HepG2 (cell line): ENCODE data around the gene KRT15. TPM values are rescaled to one million over a fixed set of nuclear protein-coding genes. Genes with fewer than 3 reads are reported as not detected.

Source experiments
- ATAC-seq: fragments of 200-7000 bp; cut with Tn5 transposase; 3 replicates; pipeline ENCODE4 v1.9.1; 2020; ENCODE audit warnings: mild to moderate bottlenecking, moderate library complexity
- BruUV-seq: library from RNA; stranded (reverse); fragments of 400-500 nt; replicated peaks from 2 replicates; lab custom pipeline; 2021; lab: Mats Ljungman, UMichigan
- CTCF ChIA-PET: fragments of 300-600 bp; formaldehyde crosslinking; extraction: SDS; loops from one replicate; lab custom pipeline; 2021; ENCODE audit warnings: low total read pairs, inconsistent platforms, low intra/inter-chr PET ratio; lab: Yijun Ruan, JAX
- POLR2A ChIA-PET: fragments of 350-600 bp; sonication (Branson Sonifier 250); formaldehyde crosslinking; loops from one replicate; lab custom pipeline; 2020; ENCODE audit warnings: antibody characterized with exemption, inconsistent platforms; lab: Yijun Ruan, JAX
- DNase-seq: peaks from one replicate; pipeline ENCODE4 v3.0.0-alpha.2; 2015; ENCODE audit warnings: low spot score
- FAIRE-seq: peaks from 3 replicates; lab custom pipeline; 2011; peaks lifted over from hg19 to GRCh38; lab: Jason Lieb, UNC
- H2AFZ ChIP-seq: one replicate; pipeline ENCODE4 v1.6.1; 2011; ENCODE audit warnings: low read length, inconsistent platforms
- H3K27ac ChIP-seq: fragments of 300-600 bp; 3 replicates; pipeline ENCODE4 v1.8.0; 2011; ENCODE audit warnings: mixed run types, mild to moderate bottlenecking, mixed read lengths, low read length, inconsistent platforms; ENCODE audit not compliant: insufficient read depth; ENCODE audit errors: extremely low read length
- H3K27me3 ChIP-seq, 2 experiments: fragments of 200-600 bp in 1 of 2; 2 replicates in 1 of 2; 3 replicates in 1 of 2; pipeline versions ENCODE4 v1.6.0 to v1.8.0; 2011; ENCODE audit warnings: low read length in 2 of 2, mild to moderate bottlenecking in 2 of 2, moderate library complexity in 2 of 2, inconsistent platforms in 1 of 2; ENCODE audit not compliant: insufficient read depth in 2 of 2, control insufficient read depth in 1 of 2
- H3K36me3 ChIP-seq, 2 experiments: fragments of 200-600 bp in 1 of 2; replicated peaks in 1 of 2; 2 replicates in 1 of 2; 3 replicates in 1 of 2; pipeline versions ENCODE4 v1.5.1 to v1.8.0; 2011; ENCODE audit warnings: low read length in 2 of 2, inconsistent platforms in 1 of 2; ENCODE audit not compliant: insufficient read depth in 2 of 2, control insufficient read depth in 1 of 2
- H3K4me1 ChIP-seq: 2 replicates; pipeline ENCODE4 v1.5.1; 2012; ENCODE audit warnings: low read length, inconsistent platforms; ENCODE audit not compliant: insufficient read depth
- H3K4me2 ChIP-seq: 2 replicates; pipeline ENCODE4 v1.6.0; 2011; ENCODE audit warnings: low read depth, low read length, inconsistent platforms
- H3K4me3 ChIP-seq, 3 experiments: fragments of 200-600 bp in 1 of 3; sonication (generic), shearing (Covaris generic) in 1 of 3; replicated peaks in 1 of 3; 2 replicates each; pipeline ENCODE4 v1.5.1; 2011 to 2016; ENCODE audit warnings: low read length in 3 of 3, inconsistent platforms in 2 of 3, low read depth in 2 of 3, mild to moderate bottlenecking in 2 of 3, control low read depth in 1 of 3, mixed read lengths in 1 of 3; ENCODE audit not compliant: insufficient read depth in 1 of 3
- H3K79me2 ChIP-seq: one replicate; pipeline ENCODE4 v1.6.1; 2011; ENCODE audit warnings: low read length, inconsistent platforms; ENCODE audit not compliant: insufficient read depth
- H3K9ac ChIP-seq: 2 replicates; pipeline ENCODE4 v1.6.0; 2011; ENCODE audit warnings: mild to moderate bottlenecking, low read depth, low read length, inconsistent platforms; ENCODE audit not compliant: insufficient read depth
- H3K9me3 ChIP-seq: 2 replicates; pipeline ENCODE4 v1.5.1; 2012; ENCODE audit warnings: mild to moderate bottlenecking, low read length
- H4K20me1 ChIP-seq: 2 replicates; pipeline ENCODE4 v1.6.0; 2011; ENCODE audit warnings: inconsistent platforms, mild to moderate bottlenecking, low read length, moderate library complexity; ENCODE audit not compliant: insufficient read depth
- CCAR2 ChIP-seq: fragments of 200-400 bp; formaldehyde crosslinking; optimal IDR thresholded peaks from 2 replicates; pipeline ENCODE3; 2018; ENCODE audit warnings: low read depth, mild to moderate bottlenecking, low read length, moderate library complexity
- HNRNPH1 ChIP-seq: fragments of 200-400 bp; formaldehyde crosslinking; optimal IDR thresholded peaks from 2 replicates; pipeline ENCODE3; 2017; ENCODE audit warnings: mild to moderate bottlenecking, low read depth, low read length
- KDM1A ChIP-seq: IDR thresholded peaks from 2 replicates; pipeline ENCODE4 v1.6.1; 2016; ENCODE audit warnings: missing compliant biosample characterization
- NR3C1 ChIP-seq: sonication (generic); formaldehyde crosslinking; IDR thresholded peaks from 2 replicates; pipeline ENCODE4 v1.4.0; 2020; ENCODE audit warnings: missing genetic modification reagents
- ZNF260 ChIP-seq: sonication (generic); formaldehyde crosslinking; IDR thresholded peaks from 2 replicates; pipeline ENCODE4 v1.4.0; 2020; ENCODE audit warnings: missing genetic modification reagents, low read depth, mild to moderate bottlenecking, borderline replicate concordance
- ZNF766 ChIP-seq: sonication (generic); formaldehyde crosslinking; IDR thresholded peaks from 2 replicates; pipeline ENCODE4 v1.5.0; 2020; ENCODE audit warnings: missing genetic modification reagents, borderline replicate concordance
- ZNF839 ChIP-seq: sonication (generic); formaldehyde crosslinking; IDR thresholded peaks from 2 replicates; pipeline ENCODE4 v1.4.0; 2020; ENCODE audit warnings: missing genetic modification reagents, mild to moderate bottlenecking, borderline replicate concordance
- WGBS: methylation state at CpG from one replicate; pipeline ENCODE4 v1.1.6; 2017; ENCODE audit warnings: low lambda C conversion rate; 5-methylcytosine and 5-hydroxymethylcytosine counted together
- in situ Hi-C: cut with HindIII; loops from 2 replicates; pipeline ENCODE4 v1.10.0; 2017; ENCODE audit warnings: low pct_unique_long_range_greater_than_20kb; ENCODE audit not compliant: extremely low pct_ligation_motif_present
- intact Hi-C: fragments of 100-400 bp; cut with micrococcal nuclease; formaldehyde crosslinking; loops from one replicate; pipeline ENCODE4 v1.10.0; 2022; ENCODE audit not compliant: unreplicated experiment
- polyA plus RNA-seq, 8 experiments: library from polyadenylated mRNA; depleted of rRNA in 3 of 8; stranded (reverse) in 7 of 8; unstranded in 1 of 8; fragments of >200 nt; fragmentation: Illumina TruSeq in 4 of 8; extraction: Trizol in 4 of 8; gene quantifications; 2 replicates each; pipeline versions ENCODE4 v1.2.1 to v1.2.3, GENCODE V29; 2011 to 2016; ENCODE audit warnings: low read depth in 4 of 8, missing spikeins in 1 of 8, mixed read lengths in 1 of 8; ENCODE audit not compliant: insufficient read depth in 1 of 8
- total RNA-seq, 5 experiments: library from RNA; depleted of rRNA; stranded (reverse); fragments of >200 nt; fragmentation: Illumina TruSeq; extraction: Trizol; gene quantifications; 2 replicates each; pipeline ENCODE4 v1.2.3, GENCODE V29; 2016; ENCODE audit warnings: low read depth in 1 of 5
- TF ChIP-seq, protein P1 (sequence below): sonication (generic); formaldehyde crosslinking; IDR thresholded peaks from 2 replicates; pipeline ENCODE4 v1.5.0; 2020; ENCODE audit warnings: mild to moderate bottlenecking, missing genetic modification reagents

KRT15 gene
- total and polyA plus RNA-seq, 2 of the 13 experiments (the other 11 are each of a cell fraction or from before 2014, with no cell fraction given), result 0.46 to 0.63 TPM

DNA sequence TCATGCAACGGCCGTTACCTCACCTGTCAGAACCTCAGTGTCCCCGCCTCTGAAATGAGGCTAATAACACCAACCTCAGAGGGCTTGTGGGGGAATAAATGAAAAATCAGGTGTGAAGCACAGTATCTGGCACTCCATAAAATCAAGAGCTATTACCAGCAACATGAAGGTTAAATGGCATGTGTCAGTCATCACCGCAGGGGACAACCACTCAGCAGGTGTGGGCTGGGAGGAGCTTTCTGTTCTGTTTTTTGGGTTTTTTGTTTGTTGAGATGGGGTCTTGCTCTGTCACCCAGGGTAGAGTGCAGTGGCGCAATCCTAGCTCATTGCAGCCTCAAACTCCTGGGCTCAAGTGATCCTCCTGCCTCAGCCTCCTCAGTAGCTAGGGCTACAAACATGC lies 26.2 kb upstream of the KRT15 start:
- FAIRE-seq, result no peak
- Histone ChIP-seq H3K36me3 (no peaks in the 10 kb centered on the region), H3K79me2 (no peaks in the 10 kb centered on the region), H3K4me2 (peak overlapping the region; percentile 76), H3K27ac (no peak overlapping the region), H3K4me3 (0 out of 6 replicates have a peak overlapping the region, but pooled peaks of 1 of the 3 experiments have one; percentile 47), H4K20me1 (no peaks in the 10 kb centered on the region), H2AFZ (no peak overlapping the region), H3K4me1 (peaks cover 57% of the 10 kb centered on the region), H3K9ac (no peak overlapping the region), H3K27me3 (peaks cover 2 to 14% of the 10 kb centered on the region in 2 experiments; a peak in 1 of 5 replicates), H3K9me3 (no peaks in the 10 kb centered on the region)
- ATAC-seq, result no peak
- TF ChIP-seq ZNF766 (CRISPR knock-in tag) (no peak), ZNF839 (CRISPR knock-in tag) (no peak), ZNF260 (CRISPR knock-in tag) (no peak), NR3C1 (no peak), KDM1A (CRISPR knock-in tag) (no peak), HNRNPH1 (no peak), CCAR2 (no peak)
- TF ChIP-seq, protein P1, sequence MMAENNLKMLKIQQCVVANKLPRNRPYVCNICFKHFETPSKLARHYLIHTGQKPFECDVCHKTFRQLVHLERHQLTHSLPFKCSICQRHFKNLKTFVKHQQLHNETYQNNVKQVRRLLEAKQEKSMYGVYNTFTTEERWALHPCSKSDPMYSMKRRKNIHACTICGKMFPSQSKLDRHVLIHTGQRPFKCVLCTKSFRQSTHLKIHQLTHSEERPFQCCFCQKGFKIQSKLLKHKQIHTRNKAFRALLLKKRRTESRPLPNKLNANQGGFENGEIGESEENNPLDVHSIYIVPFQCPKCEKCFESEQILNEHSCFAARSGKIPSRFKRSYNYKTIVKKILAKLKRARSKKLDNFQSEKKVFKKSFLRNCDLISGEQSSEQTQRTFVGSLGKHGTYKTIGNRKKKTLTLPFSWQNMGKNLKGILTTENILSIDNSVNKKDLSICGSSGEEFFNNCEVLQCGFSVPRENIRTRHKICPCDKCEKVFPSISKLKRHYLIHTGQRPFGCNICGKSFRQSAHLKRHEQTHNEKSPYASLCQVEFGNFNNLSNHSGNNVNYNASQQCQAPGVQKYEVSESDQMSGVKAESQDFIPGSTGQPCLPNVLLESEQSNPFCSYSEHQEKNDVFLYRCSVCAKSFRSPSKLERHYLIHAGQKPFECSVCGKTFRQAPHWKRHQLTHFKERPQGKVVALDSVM, result peak; percentile 48; the same call in 1 of the 2 replicates
- in situ Hi-C loops, result loop anchor here (5.0 kb wide), 2 partner anchors 58 to 117 kb away; partner anchors contain the start of gene KRT36
- POLR2A ChIA-PET, result interaction anchor here (1.0 to 1.3 kb wide), 3 partner anchors 16 to 144 kb away, joined by 3 to 19 read pairs (median 6); partner anchors contain the start of genes EIF1 and KRT19
- 49% methylated on average over 5 of the region's 5 CpGs for WGBS
- intact Hi-C loops, result no loop called here
- CTCF ChIA-PET, result no interaction called here
- DNase-seq, result no peak
- no TSS peak for BruUV-seq
